Measurements from ENCODE around the gene FAM229A. TPM values are rescaled to one million over a fixed set of nuclear protein-coding genes. Genes with fewer than 3 reads are reported as not detected.

The FAM229A gene
- total RNA-seq, 1 experiment from 2014 or later = 9.4 TPM

GRCh38 chr1:32353886-32354570 is 8.3 kb downstream of the FAM229A start (continued):
- TF ChIP-seq TCF7 (CRISPR knock-in tag; IDR thresholded peaks at IDR 0.05; ENCODE audit: low read depth) = no peak

GRCh38 chr1:32353431-32353830 is 8.9 kb downstream of the FAM229A start:
- Mint-ChIP-seq H3K4me1 (peaks cover 18% of the 10 kb centered on the region), H3K9me3 (peaks cover 11% of the 10 kb centered on the region), H3K27me3 (ENCODE audit: low read depth) (peaks cover 52% of the 10 kb centered on the region), H3K27ac (peak overlapping the region; percentile 31; the same call in 1 of the 2 replicates), H3K36me3 (peaks cover 11% of the 10 kb centered on the region), H3K4me3 (peak overlapping the region; percentile 60; the same call in 1 of the 2 replicates)
- ATAC-seq (no peak), DNase-seq (ENCODE audit: low spot score) (no peak)
- CTCF ChIA-PET = interaction anchor here (0.9 kb wide), 1 partner anchor 105 kb away, joined by 3 read pairs; no protein-coding TSS in a partner anchor
- POLR2A ChIA-PET = interaction anchor here (1.0 to 2.6 kb wide), 3 partner anchors 12 to 41 kb away, joined by 3 to 18 read pairs (median 8); partner anchors contain the start of genes BSDC1 and MARCKSL1
- TF ChIP-seq NR3C1 (CRISPR knock-in tag; conservative IDR thresholded peaks at IDR 0.05; ENCODE audit: low read depth) (no peak), CREB1 (CRISPR knock-in tag; IDR thresholded peaks at IDR 0.05) (no peak), ATF6 (CRISPR knock-in tag; IDR thresholded peaks at IDR 0.05) (no peak), ZNF121 (CRISPR knock-in tag; IDR thresholded peaks at IDR 0.05) (no peak), PRRX2 (CRISPR knock-in tag; IDR thresholded peaks at IDR 0.05) (no peak), JUN (CRISPR knock-in tag; IDR thresholded peaks at IDR 0.05) (no peak)
- TF ChIP-seq, protein P1, sequence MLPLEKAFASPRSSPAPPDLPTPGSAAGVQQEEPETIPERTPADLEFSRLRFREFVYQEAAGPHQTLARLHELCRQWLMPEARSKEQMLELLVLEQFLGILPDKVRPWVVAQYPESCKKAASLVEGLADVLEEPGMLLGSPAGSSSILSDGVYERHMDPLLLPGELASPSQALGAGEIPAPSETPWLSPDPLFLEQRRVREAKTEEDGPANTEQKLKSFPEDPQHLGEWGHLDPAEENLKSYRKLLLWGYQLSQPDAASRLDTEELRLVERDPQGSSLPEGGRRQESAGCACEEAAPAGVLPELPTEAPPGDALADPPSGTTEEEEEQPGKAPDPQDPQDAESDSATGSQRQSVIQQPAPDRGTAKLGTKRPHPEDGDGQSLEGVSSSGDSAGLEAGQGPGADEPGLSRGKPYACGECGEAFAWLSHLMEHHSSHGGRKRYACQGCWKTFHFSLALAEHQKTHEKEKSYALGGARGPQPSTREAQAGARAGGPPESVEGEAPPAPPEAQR (CRISPR knock-in tag; IDR thresholded peaks at IDR 0.05) = no peak
- TF ChIP-seq, protein P2, sequence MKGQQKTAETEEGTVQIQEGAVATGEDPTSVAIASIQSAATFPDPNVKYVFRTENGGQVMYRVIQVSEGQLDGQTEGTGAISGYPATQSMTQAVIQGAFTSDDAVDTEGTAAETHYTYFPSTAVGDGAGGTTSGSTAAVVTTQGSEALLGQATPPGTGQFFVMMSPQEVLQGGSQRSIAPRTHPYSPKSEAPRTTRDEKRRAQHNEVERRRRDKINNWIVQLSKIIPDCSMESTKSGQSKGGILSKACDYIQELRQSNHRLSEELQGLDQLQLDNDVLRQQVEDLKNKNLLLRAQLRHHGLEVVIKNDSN (CRISPR knock-in tag; IDR thresholded peaks at IDR 0.05) = no peak
- TF ChIP-seq, protein P3, sequence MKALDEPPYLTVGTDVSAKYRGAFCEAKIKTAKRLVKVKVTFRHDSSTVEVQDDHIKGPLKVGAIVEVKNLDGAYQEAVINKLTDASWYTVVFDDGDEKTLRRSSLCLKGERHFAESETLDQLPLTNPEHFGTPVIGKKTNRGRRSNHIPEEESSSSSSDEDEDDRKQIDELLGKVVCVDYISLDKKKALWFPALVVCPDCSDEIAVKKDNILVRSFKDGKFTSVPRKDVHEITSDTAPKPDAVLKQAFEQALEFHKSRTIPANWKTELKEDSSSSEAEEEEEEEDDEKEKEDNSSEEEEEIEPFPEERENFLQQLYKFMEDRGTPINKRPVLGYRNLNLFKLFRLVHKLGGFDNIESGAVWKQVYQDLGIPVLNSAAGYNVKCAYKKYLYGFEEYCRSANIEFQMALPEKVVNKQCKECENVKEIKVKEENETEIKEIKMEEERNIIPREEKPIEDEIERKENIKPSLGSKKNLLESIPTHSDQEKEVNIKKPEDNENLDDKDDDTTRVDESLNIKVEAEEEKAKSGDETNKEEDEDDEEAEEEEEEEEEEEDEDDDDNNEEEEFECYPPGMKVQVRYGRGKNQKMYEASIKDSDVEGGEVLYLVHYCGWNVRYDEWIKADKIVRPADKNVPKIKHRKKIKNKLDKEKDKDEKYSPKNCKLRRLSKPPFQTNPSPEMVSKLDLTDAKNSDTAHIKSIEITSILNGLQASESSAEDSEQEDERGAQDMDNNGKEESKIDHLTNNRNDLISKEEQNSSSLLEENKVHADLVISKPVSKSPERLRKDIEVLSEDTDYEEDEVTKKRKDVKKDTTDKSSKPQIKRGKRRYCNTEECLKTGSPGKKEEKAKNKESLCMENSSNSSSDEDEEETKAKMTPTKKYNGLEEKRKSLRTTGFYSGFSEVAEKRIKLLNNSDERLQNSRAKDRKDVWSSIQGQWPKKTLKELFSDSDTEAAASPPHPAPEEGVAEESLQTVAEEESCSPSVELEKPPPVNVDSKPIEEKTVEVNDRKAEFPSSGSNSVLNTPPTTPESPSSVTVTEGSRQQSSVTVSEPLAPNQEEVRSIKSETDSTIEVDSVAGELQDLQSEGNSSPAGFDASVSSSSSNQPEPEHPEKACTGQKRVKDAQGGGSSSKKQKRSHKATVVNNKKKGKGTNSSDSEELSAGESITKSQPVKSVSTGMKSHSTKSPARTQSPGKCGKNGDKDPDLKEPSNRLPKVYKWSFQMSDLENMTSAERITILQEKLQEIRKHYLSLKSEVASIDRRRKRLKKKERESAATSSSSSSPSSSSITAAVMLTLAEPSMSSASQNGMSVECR (CRISPR knock-in tag; IDR thresholded peaks at IDR 0.05; ENCODE audit: borderline replicate concordance) = no peak
- TF ChIP-seq, protein P4, sequence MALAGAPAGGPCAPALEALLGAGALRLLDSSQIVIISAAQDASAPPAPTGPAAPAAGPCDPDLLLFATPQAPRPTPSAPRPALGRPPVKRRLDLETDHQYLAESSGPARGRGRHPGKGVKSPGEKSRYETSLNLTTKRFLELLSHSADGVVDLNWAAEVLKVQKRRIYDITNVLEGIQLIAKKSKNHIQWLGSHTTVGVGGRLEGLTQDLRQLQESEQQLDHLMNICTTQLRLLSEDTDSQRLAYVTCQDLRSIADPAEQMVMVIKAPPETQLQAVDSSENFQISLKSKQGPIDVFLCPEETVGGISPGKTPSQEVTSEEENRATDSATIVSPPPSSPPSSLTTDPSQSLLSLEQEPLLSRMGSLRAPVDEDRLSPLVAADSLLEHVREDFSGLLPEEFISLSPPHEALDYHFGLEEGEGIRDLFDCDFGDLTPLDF (CRISPR knock-in tag; IDR thresholded peaks at IDR 0.05) = no peak
- TF ChIP-seq, protein P5, sequence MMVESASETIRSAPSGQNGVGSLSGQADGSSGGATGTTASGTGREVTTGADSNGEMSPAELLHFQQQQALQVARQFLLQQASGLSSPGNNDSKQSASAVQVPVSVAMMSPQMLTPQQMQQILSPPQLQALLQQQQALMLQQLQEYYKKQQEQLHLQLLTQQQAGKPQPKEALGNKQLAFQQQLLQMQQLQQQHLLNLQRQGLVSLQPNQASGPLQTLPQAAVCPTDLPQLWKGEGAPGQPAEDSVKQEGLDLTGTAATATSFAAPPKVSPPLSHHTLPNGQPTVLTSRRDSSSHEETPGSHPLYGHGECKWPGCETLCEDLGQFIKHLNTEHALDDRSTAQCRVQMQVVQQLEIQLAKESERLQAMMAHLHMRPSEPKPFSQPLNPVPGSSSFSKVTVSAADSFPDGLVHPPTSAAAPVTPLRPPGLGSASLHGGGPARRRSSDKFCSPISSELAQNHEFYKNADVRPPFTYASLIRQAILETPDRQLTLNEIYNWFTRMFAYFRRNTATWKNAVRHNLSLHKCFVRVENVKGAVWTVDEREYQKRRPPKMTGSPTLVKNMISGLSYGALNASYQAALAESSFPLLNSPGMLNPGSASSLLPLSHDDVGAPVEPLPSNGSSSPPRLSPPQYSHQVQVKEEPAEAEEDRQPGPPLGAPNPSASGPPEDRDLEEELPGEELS (CRISPR knock-in tag; IDR thresholded peaks at IDR 0.05) = no peak
- TF ChIP-seq, protein P6, sequence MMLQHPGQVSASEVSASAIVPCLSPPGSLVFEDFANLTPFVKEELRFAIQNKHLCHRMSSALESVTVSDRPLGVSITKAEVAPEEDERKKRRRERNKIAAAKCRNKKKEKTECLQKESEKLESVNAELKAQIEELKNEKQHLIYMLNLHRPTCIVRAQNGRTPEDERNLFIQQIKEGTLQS (CRISPR knock-in tag; conservative IDR thresholded peaks at IDR 0.05) = no peak
- TF ChIP-seq, protein P7, sequence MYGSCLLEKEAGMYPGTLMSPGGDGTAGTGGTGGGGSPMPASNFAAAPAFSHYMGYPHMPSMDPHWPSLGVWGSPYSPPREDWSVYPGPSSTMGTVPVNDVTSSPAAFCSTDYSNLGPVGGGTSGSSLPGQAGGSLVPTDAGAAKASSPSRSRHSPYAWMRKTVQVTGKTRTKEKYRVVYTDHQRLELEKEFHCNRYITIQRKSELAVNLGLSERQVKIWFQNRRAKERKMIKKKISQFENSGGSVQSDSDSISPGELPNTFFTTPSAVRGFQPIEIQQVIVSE (CRISPR knock-in tag; IDR thresholded peaks at IDR 0.05; ENCODE audit: borderline replicate concordance) = no peak
- TF ChIP-seq, protein P8, sequence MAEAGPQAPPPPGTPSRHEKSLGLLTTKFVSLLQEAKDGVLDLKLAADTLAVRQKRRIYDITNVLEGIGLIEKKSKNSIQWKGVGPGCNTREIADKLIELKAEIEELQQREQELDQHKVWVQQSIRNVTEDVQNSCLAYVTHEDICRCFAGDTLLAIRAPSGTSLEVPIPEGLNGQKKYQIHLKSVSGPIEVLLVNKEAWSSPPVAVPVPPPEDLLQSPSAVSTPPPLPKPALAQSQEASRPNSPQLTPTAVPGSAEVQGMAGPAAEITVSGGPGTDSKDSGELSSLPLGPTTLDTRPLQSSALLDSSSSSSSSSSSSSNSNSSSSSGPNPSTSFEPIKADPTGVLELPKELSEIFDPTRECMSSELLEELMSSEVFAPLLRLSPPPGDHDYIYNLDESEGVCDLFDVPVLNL (CRISPR knock-in tag; IDR thresholded peaks at IDR 0.05; ENCODE audit: borderline replicate concordance, low read depth) = no peak
